Measurements from ENCODE around the gene PTTG1.
"Not testable (repeated sequence)": the region's sequence is repeated elsewhere in the genome, so short reads cannot be mapped to it uniquely, and the experiment has no call there.

Gene PTTG1

DNA sequence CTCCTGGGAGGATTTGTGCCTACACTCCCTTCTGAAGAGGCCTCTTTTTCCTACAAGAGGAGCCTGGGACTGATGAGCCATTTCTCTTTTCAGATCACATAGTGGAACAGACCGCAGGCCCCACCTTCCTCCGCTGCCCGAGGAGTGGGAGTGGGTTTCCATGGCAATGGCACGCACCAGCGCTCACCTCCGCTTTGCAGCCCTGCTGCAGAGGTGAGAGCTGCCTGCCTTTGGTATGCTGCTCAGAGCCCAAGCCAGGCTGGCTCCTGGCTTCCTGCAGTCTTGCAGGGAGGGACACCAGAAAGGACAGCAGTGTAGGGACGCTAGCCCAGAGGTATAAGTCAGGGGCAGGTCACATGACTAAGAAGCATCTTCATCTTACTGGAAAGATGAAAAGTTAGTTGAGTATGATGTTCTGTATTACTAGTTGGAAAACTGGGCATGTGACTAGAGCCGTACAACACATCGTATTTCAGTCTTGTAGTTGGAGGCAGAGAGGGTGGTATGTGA, 12.4 kb downstream of the PTTG1 start:
- no peaks in the 10 kb centered on the region for H3K9me2 ChIP-seq (replicated peaks; ENCODE audit: low read depth, low read length)
- no peaks in the 10 kb centered on the region for H4K20me1 ChIP-seq (ENCODE audit: insufficient read depth, low read length, poor library complexity, severe bottlenecking)
- H3K4me2 ChIP-seq (ENCODE audit: low read depth, low read length, poor library complexity, severe bottlenecking): peak overlapping the region; percentile 27
- H3K79me2 ChIP-seq (ENCODE audit: insufficient read depth, low read length): no peaks in the 10 kb centered on the region
- H2AFZ ChIP-seq (ENCODE audit: low read length): no peak overlapping the region
- no peak overlapping the region for H3K4me3 ChIP-seq (ENCODE audit: low read length, poor library complexity, severe bottlenecking)
- TF ChIP-seq, protein P1, sequence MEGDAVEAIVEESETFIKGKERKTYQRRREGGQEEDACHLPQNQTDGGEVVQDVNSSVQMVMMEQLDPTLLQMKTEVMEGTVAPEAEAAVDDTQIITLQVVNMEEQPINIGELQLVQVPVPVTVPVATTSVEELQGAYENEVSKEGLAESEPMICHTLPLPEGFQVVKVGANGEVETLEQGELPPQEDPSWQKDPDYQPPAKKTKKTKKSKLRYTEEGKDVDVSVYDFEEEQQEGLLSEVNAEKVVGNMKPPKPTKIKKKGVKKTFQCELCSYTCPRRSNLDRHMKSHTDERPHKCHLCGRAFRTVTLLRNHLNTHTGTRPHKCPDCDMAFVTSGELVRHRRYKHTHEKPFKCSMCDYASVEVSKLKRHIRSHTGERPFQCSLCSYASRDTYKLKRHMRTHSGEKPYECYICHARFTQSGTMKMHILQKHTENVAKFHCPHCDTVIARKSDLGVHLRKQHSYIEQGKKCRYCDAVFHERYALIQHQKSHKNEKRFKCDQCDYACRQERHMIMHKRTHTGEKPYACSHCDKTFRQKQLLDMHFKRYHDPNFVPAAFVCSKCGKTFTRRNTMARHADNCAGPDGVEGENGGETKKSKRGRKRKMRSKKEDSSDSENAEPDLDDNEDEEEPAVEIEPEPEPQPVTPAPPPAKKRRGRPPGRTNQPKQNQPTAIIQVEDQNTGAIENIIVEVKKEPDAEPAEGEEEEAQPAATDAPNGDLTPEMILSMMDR (conservative IDR thresholded peaks at IDR 0.05; ENCODE audit: low read length): no peak
- TF ChIP-seq EZH2phosphoT487 (IDR thresholded peaks at IDR 0.05; ENCODE audit: borderline replicate concordance): no peak
- no peaks in the 10 kb centered on the region for H3F3A ChIP-seq (ENCODE audit: low read depth)
- no peaks in the 10 kb centered on the region for H3K27me3 ChIP-seq (ENCODE audit: insufficient read depth, low read length, poor library complexity, severe bottlenecking)
- no peaks in the 10 kb centered on the region for H3K4me1 ChIP-seq (ENCODE audit: insufficient read depth, low read length, poor library complexity, severe bottlenecking)
- no peak overlapping the region for H3K9ac ChIP-seq (ENCODE audit: low read depth, low read length, poor library complexity, severe bottlenecking)
- no peaks in the 10 kb centered on the region for H3K9me3 ChIP-seq (ENCODE audit: insufficient read depth, low read depth, low read length)
- peaks cover under 1% of the 10 kb centered on the region; the same call in 1 of the 2 replicates for H3K36me3 ChIP-seq (ENCODE audit: insufficient read depth, low read length)

DNA sequence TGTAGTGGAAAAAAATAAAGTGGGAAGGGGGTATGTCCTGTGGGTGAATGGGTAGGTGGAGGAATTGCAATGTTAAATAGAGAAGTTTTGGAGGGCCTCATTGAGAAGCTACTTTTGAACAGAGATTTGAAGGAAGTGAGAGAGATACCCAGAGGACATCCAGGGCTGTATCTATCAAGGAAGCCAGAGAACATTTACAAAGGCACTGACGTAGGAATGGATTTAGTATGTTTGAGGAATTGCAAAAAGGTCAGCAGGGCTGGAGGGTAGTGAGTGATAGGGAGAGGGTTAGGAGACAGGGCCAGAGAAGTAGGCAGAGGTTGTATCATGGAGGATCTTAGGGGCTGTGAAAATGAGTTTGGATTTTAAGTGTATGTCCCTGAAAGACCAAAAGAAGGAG, 13.9 kb downstream of the PTTG1 start:
- Histone ChIP-seq H3F3A (ENCODE audit: low read depth) (no peaks in the 10 kb centered on the region), H3K9ac (ENCODE audit: low read depth, low read length, poor library complexity, severe bottlenecking) (no peak overlapping the region), H3K27me3 (ENCODE audit: insufficient read depth, low read length, poor library complexity, severe bottlenecking) (no peaks in the 10 kb centered on the region), H3K4me3 (ENCODE audit: low read length, poor library complexity, severe bottlenecking) (no peak overlapping the region), H3K79me2 (ENCODE audit: insufficient read depth, low read length) (no peaks in the 10 kb centered on the region), H3K9me2 (replicated peaks; ENCODE audit: low read depth, low read length) (no peaks in the 10 kb centered on the region), H3K4me1 (ENCODE audit: insufficient read depth, low read length, poor library complexity, severe bottlenecking) (no peaks in the 10 kb centered on the region), H3K4me2 (ENCODE audit: low read depth, low read length, poor library complexity, severe bottlenecking) (no peak overlapping the region), H3K36me3 (ENCODE audit: insufficient read depth, low read length) (no peaks in the 10 kb centered on the region), H3K9me3 (ENCODE audit: insufficient read depth, low read depth, low read length) (no peaks in the 10 kb centered on the region), H4K20me1 (ENCODE audit: insufficient read depth, low read length, poor library complexity, severe bottlenecking) (no peaks in the 10 kb centered on the region), H2AFZ (ENCODE audit: low read length) (no peak overlapping the region)
- TF ChIP-seq EZH2phosphoT487 (IDR thresholded peaks at IDR 0.05; ENCODE audit: borderline replicate concordance): no peak
- TF ChIP-seq, protein P1 (conservative IDR thresholded peaks at IDR 0.05; ENCODE audit: low read length): no peak

DNA sequence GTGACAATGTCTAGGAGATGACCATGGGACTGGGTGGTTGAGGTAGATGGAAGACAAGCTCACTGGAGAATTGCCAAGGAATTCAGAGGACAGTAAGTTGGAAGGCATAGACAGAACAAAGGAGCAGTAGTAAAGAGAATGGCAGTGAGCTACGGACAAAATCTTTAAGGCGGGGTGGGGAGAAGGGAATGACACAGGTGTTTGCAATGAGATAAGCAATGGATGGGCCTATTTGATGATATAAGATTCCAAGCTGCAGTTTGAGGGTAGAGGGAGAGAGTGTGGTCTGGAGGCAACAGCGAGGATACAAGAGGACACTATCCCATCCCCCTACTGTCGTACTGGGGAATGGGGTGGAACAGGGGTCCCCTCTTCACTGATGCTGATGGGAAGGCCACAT, 14.4 kb downstream of the PTTG1 start:
- Histone ChIP-seq H3K36me3 (ENCODE audit: insufficient read depth, low read length) (no peaks in the 10 kb centered on the region), H3K4me2 (ENCODE audit: low read depth, low read length, poor library complexity, severe bottlenecking) (no peak overlapping the region), H4K20me1 (ENCODE audit: insufficient read depth, low read length, poor library complexity, severe bottlenecking) (no peaks in the 10 kb centered on the region), H3K27me3 (ENCODE audit: insufficient read depth, low read length, poor library complexity, severe bottlenecking) (no peaks in the 10 kb centered on the region), H3K4me3 (ENCODE audit: low read length, poor library complexity, severe bottlenecking) (no peak overlapping the region), H3K9ac (ENCODE audit: low read depth, low read length, poor library complexity, severe bottlenecking) (no peak overlapping the region), H3K79me2 (ENCODE audit: insufficient read depth, low read length) (no peaks in the 10 kb centered on the region), H2AFZ (ENCODE audit: low read length) (no peak overlapping the region), H3K4me1 (ENCODE audit: insufficient read depth, low read length, poor library complexity, severe bottlenecking) (peaks cover 4% of the 10 kb centered on the region), H3F3A (ENCODE audit: low read depth) (no peaks in the 10 kb centered on the region), H3K9me3 (ENCODE audit: insufficient read depth, low read depth, low read length) (no peaks in the 10 kb centered on the region), H3K9me2 (replicated peaks; ENCODE audit: low read depth, low read length) (no peaks in the 10 kb centered on the region)
- no peak for TF ChIP-seq EZH2phosphoT487 (IDR thresholded peaks at IDR 0.05; ENCODE audit: borderline replicate concordance)
- TF ChIP-seq, protein P1 (conservative IDR thresholded peaks at IDR 0.05; ENCODE audit: low read length): no peak

DNA sequence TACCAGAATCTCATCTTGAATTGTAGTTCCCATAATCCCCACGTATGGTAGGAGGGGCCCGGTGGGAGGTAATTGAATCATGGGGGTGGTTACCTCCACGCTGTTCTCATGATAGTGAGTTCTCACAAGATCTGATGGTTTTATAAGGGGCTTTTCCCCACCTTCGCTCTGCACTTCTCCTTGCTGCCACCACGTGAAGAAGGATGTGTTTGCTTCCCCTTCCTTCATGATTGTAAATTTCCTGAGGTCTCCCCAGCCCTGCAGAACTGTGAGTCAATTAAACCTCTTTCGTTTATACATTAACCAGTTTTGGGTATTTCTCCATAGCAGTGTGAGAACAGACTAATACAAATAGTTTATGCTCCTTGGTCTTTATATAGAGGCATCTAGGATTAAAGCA, 15.0 kb downstream of the PTTG1 start:
- not testable (repeated sequence) for H3K27me3 ChIP-seq (ENCODE audit: insufficient read depth, low read length, poor library complexity, severe bottlenecking); H3K9ac ChIP-seq (ENCODE audit: low read depth, low read length, poor library complexity, severe bottlenecking); H3K4me2 ChIP-seq (ENCODE audit: low read depth, low read length, poor library complexity, severe bottlenecking); H3K36me3 ChIP-seq (ENCODE audit: insufficient read depth, low read length); H3K9me2 ChIP-seq (replicated peaks; ENCODE audit: low read depth, low read length); H3K4me1 ChIP-seq (ENCODE audit: insufficient read depth, low read length, poor library complexity, severe bottlenecking); H3K9me3 ChIP-seq (ENCODE audit: insufficient read depth, low read depth, low read length); H3K4me3 ChIP-seq (ENCODE audit: low read length, poor library complexity, severe bottlenecking); H2AFZ ChIP-seq (ENCODE audit: low read length); H3F3A ChIP-seq (ENCODE audit: low read depth); H3K79me2 ChIP-seq (ENCODE audit: insufficient read depth, low read length); H4K20me1 ChIP-seq (ENCODE audit: insufficient read depth, low read length, poor library complexity, severe bottlenecking)
